ENCODE results near the gene MRPL14. TPM values are rescaled to one million over a fixed set of nuclear protein-coding genes. Genes with fewer than 3 reads are reported as not detected.

Gene MRPL14
- total and polyA plus RNA-seq, 9 of the 15 experiments (the other 6 are each of a cell fraction or from before 2014, with no cell fraction given): 126 to 424 (median 165) TPM

DNA sequence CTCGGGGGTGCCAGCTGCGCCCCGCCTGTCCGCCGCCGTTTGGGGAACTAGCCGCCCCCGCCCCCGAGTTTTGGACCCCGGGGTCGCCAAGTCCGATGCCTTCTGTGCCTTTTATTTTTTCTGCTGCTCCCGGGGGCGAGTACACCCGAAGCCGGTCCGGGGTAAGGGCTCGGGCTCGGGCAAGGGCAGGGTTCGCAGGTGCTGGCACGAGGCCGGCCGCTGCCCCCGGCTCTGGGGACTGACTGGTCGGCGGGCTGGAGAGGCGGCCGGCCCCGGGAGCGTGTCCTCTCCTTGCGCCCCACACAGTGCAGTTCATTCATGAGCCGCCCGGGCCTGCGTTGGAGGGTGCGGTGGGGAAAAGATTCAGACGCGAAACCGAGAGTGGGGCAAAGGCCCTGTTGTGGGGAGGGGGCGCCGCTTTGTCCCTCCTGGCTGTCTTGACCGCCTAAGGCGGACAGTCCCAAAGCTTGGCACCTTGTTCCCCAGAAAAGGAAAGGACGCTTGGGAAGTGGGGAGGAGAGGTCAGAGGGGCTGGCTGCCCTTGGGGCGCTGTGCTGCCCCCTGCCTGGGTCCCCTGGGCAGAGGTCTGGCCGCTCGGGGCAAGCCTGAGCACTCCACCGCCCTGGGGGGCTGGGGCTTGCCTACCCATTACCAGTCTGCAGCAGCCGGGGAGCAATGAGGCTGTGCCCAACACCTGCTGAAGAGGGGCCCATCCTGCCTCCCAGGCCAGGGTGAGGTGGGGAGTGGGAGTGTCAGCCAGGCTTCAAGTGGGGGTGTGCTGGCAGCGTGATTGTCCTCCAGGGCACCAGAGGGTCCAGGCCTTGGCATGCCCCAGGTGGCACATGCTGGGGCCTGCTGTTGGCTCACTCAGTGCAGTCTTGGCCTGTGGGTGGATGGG lies 1.0 kb upstream of the MRPL14 start (continued):
- TF ChIP-seq, protein P1, sequence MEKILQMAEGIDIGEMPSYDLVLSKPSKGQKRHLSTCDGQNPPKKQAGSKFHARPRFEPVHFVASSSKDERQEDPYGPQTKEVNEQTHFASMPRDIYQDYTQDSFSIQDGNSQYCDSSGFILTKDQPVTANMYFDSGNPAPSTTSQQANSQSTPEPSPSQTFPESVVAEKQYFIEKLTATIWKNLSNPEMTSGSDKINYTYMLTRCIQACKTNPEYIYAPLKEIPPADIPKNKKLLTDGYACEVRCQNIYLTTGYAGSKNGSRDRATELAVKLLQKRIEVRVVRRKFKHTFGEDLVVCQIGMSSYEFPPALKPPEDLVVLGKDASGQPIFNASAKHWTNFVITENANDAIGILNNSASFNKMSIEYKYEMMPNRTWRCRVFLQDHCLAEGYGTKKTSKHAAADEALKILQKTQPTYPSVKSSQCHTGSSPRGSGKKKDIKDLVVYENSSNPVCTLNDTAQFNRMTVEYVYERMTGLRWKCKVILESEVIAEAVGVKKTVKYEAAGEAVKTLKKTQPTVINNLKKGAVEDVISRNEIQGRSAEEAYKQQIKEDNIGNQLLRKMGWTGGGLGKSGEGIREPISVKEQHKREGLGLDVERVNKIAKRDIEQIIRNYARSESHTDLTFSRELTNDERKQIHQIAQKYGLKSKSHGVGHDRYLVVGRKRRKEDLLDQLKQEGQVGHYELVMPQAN (IDR thresholded peaks at IDR 0.05; ENCODE audit: borderline replicate concordance): no peak
- TF ChIP-seq SRSF3 (IDR thresholded peaks at IDR 0.05; ENCODE audit: insufficient read depth, low read length): 0 out of 2 replicates have a peak, but pooled peaks have one; percentile 23
- no peak for TF ChIP-seq ZNF436 (CRISPR knock-in tag; IDR thresholded peaks at IDR 0.05)
- TF ChIP-seq, protein P2, sequence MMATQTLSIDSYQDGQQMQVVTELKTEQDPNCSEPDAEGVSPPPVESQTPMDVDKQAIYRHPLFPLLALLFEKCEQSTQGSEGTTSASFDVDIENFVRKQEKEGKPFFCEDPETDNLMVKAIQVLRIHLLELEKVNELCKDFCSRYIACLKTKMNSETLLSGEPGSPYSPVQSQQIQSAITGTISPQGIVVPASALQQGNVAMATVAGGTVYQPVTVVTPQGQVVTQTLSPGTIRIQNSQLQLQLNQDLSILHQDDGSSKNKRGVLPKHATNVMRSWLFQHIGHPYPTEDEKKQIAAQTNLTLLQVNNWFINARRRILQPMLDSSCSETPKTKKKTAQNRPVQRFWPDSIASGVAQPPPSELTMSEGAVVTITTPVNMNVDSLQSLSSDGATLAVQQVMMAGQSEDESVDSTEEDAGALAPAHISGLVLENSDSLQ (IDR thresholded peaks at IDR 0.05): no peak
- no peak for TF ChIP-seq ZNF23 (CRISPR knock-in tag; IDR thresholded peaks at IDR 0.05)
- TF ChIP-seq FOXP1 (CRISPR knock-in tag; IDR thresholded peaks at IDR 0.05): 0 out of 2 replicates have a peak, but pooled peaks have one; percentile 79
- TF ChIP-seq RFX1 (IDR thresholded peaks at IDR 0.05): no peak
- TF ChIP-seq SMAD1 (IDR thresholded peaks at IDR 0.05; ENCODE audit: low read depth, low read length, partially characterized antibody): no peak
- TF ChIP-seq ZNF232 (CRISPR knock-in tag; IDR thresholded peaks at IDR 0.05): no peak
- TF ChIP-seq ZNF143 (CRISPR knock-in tag; IDR thresholded peaks at IDR 0.05): no peak
- TF ChIP-seq SAP30 (IDR thresholded peaks at IDR 0.05; ENCODE audit: borderline replicate concordance, insufficient read depth, low read depth, low read length, poor library complexity, severe bottlenecking): peak; percentile 67
- peak; percentile 7; the same call in 1 of the 2 replicates for TF ChIP-seq OTX1 (CRISPR knock-in tag; IDR thresholded peaks at IDR 0.05)
- TF ChIP-seq HMG20B (CRISPR knock-in tag; IDR thresholded peaks at IDR 0.05): no peak
- peak; percentile 74; the same call in 1 of the 2 replicates for TF ChIP-seq ZNF12 (CRISPR knock-in tag; IDR thresholded peaks at IDR 0.05)
- no peak for TF ChIP-seq KLF13 (tag; IDR thresholded peaks at IDR 0.05; ENCODE audit: borderline replicate concordance, low read depth)
- no peak for TF ChIP-seq HMG20A (CRISPR knock-in tag; conservative IDR thresholded peaks at IDR 0.05)
- TF ChIP-seq ZNF583 (CRISPR knock-in tag; IDR thresholded peaks at IDR 0.05): 0 out of 2 replicates have a peak, but pooled peaks have one; percentile 10
- TF ChIP-seq, protein P3, sequence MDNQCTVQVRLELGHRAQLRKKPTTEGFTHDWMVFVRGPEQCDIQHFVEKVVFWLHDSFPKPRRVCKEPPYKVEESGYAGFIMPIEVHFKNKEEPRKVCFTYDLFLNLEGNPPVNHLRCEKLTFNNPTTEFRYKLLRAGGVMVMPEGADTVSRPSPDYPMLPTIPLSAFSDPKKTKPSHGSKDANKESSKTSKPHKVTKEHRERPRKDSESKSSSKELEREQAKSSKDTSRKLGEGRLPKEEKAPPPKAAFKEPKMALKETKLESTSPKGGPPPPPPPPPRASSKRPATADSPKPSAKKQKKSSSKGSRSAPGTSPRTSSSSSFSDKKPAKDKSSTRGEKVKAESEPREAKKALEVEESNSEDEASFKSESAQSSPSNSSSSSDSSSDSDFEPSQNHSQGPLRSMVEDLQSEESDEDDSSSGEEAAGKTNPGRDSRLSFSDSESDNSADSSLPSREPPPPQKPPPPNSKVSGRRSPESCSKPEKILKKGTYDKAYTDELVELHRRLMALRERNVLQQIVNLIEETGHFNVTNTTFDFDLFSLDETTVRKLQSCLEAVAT (IDR thresholded peaks at IDR 0.05): no peak

Data from K562 (cell line).